ENCODE results near the gene EEF2.
"Not testable (repeated sequence)": the region's sequence is repeated elsewhere in the genome, so short reads cannot be mapped to it uniquely, and the experiment has no call there.

Gene EEF2

DNA sequence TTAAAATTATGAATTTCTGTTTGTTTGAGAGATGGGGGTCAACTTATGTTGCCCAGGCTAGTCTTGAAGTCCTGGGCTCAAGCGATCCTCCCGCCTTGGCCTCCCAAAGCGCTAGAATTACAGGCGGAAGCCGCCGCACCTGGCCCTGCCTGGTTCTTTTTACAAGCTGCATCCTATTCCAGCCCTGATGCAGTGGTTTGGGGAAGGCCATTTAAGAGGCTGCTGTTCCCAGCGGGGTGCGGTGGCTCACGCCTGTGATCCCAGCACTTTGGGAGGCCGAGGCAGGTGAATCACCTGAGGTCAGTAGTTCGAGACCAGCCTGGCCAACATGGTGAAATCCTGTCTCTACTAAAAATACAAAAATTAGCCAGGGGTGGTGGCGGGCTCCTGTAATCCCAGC, 17.3 kb downstream of the EEF2 start:
- DNase-seq: not testable (repeated sequence)

DNA sequence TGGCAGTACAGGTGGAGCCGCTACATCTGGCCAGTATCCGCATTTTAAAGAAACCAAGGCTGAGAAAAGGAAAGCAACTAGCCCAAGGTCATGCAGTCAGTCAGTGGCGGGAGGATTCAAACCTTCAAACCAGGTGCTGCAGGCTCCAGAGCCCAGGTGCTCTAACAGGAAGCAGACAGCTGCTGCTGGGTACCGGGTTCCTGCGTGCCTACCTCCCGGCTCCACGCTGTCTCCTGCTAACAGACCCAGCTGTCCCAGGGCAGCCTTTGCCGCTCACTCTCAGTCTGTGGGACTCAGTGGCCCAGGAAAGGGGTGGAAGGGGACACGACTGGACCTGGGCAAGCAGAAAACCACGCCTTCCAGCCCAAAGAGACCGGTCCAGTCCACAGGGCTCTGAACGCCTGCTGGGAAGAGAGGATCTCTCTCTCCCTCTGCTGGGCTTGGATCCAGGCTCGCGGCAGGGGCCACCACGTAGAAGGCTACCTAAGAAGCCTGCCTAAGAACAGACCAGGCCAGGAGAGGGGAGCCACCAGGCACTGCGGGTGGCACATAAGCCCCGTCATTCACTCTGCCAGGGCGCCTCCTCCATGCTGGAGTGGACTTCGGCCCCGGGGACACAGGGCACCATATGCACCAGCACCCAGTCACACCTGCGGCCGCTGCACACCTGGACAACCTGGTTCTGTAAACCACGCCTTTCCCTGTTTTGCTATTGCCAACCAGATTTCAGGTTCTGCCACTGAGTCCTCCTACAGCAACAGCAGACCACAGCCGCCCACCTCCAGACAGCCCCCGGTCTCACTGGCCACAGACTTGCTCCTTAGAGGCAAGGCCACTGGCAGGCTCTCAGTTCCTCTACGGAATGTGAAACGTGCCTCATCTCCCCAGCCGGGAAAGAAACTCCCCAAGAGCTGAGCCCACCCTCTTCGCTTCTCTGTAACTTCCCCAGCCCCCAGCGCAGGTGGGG, 18.9 kb downstream of the EEF2 start:
- DNase-seq: no peak

GRCh38 chr19:3964256-3965194, 20.7 kb downstream of the EEF2 start:
- DNase-seq: no peak

GRCh38 chr19:3963458-3964255, 21.6 kb downstream of the EEF2 start:
- no peak for DNase-seq

DNA sequence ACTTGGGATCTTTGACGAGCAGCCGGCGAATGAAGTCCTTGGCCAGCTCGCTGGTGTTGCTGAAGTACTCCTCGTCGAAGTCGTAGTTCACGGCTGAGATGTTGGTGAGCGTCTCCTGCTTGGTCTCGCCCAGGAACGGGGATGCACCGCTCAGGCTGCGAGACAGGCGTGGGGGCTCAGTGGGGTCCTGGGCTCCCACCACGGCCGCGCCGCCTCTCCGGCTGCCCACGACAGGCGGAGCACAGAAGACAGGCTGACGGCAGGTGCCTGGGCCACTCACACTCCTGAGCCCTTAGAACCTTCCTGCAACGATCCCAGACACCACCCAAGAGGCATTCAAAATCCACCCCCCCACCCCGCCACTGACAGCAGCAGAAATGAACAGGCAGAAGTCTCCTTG, 24.3 kb downstream of the EEF2 start:
- DNase-seq: no peak

GRCh38 chr19:3959766-3960131, 25.5 kb downstream of the EEF2 start:
- no peak for DNase-seq

DNA sequence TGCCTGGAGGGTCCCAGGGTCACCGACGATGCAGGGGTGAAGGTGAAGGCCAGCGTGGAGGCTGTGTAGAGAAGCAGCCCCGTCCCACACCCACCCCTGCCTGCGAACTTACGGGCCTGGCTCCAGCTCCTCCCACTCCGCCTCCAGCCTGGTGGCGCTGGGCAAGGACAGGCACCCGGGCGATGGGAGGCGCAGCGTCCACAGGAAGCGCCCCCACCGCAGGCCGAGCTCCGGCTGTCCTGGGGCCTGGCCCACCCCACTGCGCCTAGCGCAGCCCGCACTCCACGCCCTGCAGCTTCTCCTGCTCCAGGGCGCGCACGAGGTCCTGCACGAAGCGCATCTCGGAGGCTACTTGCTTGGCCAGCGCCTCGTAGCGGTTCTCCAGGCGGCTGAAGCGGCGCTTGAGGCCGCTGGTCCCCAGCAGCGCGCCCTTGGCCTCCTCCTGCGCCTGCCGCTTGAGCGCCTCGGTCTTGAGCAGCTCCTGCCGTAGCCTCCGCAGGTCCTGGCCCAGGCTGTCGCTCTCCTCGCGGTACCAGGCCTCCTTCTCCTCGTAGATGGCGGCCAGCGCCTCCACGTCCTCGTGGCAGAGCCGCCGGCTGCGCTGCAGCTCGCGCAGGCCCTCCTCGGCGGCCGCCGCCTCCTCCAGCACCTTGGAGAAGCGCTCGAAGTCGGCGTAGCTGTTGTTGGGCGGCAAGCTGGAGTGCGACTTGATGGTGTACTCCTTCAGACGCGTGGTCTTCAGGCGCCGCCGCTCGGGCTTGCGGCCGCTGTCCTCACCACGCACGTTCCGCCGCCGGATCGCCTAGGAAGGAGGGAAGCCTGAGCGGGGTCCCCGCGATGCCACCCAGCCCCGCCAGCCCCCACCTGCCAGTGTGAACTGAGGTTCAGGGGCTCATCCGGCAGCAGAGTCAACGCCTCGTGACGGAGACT, 26.2 kb downstream of the EEF2 start:
- no peak for DNase-seq

GRCh38 chr19:3955688-3956087, 29.6 kb downstream of the EEF2 start:
- DNase-seq: no peak

DNA sequence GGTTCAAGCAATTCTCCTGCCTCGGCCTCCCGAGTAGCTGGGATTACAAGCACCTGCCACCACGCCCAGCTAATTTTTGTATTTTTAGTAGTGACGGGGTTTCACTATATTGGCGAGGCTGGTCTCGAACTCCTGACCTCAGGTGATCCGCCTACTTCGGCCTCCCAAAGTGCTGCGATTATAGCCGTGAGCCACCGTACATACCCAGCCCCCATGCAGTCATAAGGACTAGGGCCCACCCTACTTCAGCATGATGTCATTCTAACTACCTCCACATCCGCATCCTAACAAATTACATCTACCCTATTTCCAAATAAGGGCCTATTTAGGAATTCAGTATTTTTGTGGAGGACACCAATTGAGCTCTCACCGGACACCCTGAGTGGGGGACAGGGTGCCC, 30.0 kb downstream of the EEF2 start:
- not testable (repeated sequence) for DNase-seq

GRCh38 chr19:3954107-3954506, 31.2 kb downstream of the EEF2 start:
- DNase-seq: no peak

DNA sequence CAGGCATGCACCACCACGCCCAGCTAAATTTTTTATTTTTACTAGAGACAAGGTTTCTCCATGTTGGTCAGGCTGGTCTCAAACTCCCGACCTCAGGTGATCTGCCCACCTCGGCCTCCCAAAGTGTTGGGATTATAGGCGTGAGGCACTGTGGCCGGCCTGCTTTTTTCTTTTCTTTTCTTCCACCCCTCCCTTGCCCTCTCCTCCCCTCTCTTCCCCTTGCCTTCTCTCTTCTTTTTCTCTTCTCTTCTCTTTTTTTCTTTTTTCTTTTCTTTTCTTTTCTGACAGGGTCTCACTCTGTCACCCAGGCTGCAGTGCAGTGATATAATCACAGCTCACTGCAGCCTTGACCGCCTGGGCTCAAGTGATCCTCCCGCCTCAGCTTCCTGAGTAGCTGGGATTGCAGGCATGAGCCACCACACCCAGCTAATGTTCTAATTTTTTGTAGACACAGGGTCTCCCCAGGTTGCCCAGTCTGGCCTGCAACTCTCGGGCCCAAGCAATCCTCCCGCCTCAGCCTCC, 32.4 kb downstream of the EEF2 start:
- DNase-seq: not testable (repeated sequence)

DNA sequence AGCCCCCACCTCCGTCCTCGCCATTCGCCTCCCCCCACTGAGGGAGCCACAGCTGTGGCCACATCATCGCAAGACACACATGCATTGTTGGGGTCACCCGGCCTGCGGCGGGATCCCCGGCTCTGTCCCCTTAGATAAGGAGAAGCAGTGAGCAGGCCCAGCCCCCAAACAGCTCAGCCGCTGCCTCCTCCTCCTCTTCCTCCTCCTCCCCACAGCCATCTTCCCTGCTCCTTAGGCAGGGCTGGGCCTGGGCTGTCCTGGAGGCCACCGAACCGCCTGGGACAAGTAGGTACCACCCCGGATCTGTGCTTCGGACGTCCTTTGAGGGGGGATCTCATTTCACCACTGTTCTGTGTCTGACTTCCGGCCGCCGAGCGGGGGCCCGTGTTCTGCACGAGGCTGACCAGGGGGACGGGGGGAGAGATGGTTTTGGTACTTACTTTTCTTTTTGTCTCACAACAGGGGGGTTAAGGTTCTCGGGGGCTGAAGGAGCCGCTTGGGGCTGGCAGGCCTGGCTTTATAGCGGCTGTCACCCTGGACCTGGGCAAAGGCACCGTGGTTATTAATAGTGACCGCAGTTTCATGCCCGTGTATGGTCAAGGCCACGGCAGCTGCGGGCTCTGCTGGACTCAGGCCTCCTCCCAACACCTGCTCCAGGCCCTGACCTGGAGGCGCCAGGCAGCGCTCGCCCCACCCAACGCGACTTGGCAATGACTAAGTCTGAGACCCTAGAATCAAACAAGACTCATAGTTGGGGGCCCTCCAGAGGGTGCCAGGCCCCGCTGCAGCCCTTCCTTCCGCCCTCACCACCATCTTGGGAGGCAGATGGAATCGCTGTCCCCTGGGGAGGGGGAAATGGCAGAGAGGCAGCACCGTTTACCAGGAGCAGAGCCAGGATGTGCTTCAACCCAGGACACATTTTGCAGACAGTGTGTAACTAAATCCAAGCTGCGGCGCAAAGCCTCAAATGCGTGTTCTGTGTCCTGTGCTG, 34.1 kb downstream of the EEF2 start:
- DNase-seq: no peak

GRCh38 chr19:3949997-3950859, 35.0 kb downstream of the EEF2 start:
- DNase-seq: no peak

- no peak for DNase-seq
Observed at GRCh38 chr19:3949294-3949693, 36.0 kb downstream of the EEF2 start.

- DNase-seq: not testable (repeated sequence)
Observed at GRCh38 chr19:3947316-3947933, 37.8 kb downstream of the EEF2 start.

- no peak for DNase-seq
Observed at GRCh38 chr19:3945838-3946237, 39.4 kb downstream of the EEF2 start.

- DNase-seq: no peak
Observed at GRCh38 chr19:3944018-3944721, 41.1 kb downstream of the EEF2 start.

Measured in stimulated activated CD4-positive, alpha-beta T cell treated with anti-CD3 and anti-CD28 coated beads, Interleukin-1b, Interleukin-23, amount 100 ng/mL, for 48 hours (primary cell).